ENCODE data around the gene ASXL1.

The ASXL1 gene

DNA sequence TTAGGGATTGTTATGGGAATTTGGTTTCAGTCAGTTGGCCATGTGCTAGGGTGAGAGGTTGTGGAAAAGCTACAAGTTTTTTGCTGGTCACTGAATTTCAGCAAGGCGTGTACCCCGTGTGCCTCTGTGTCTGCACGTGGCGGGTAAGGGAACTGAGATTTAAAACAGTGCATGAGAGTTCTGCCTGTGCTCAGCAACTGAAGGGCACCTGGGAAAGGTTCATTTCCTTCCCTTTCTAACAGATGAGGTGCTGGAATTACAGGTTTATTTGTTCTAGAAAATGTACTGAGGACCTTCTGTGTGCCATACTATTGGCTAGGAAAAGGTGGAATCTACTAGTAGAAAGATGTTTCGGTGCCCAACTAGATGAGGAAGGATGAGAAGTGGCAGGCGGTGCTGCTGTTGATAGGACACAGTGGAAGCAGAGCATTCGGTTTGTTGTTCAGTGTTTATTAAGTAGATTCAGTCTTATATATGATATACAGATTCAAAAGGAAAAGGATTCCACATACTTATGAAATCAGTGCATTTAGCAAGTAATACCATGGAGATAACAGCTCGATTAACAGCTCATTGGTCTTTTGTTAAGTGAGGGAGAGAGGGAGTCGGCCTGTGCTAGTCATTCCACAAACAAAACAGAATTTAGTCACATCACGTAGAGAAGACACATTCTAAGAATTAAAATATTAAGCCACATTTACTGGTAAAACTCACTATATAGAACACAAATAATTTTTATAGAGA, 84.7 kb downstream of the ASXL1 start:
- DNase-seq, result no peak

DNA sequence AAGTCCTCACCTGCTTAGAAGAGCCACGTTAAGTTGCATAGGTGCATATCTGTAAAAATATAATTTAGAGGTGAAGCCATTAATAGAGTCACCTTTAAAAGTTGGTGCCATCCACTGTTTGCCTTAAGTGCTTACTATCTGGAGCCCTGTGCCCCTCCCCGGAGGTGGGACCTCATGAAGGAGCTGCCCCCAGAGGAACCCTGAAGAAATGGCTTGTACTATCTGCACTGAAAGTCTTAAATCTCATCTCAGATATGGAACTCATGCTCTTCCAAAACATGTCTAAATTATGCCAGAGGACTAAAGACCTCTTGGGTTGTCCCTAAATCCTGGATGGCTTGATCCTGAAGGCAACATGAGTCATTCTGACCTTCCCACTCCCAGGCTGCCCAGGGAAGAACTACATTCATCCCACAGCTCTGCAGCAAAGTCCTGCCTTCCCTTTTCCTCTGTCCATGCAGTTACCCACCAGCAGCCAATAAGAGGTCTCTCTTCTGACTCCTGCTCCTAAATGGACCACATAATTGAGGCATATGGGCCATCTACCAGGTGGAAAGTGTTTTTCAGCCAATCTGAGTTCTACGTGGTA, 85.3 kb downstream of the ASXL1 start:
- no peak for DNase-seq

- no peak for DNase-seq
These were observed 86.5 kb downstream of the ASXL1 start for GRCh38 chr20:32444474-32445220.

- no peak for DNase-seq
These were observed 87.6 kb downstream of the ASXL1 start for GRCh38 chr20:32445539-32446273.

DNA sequence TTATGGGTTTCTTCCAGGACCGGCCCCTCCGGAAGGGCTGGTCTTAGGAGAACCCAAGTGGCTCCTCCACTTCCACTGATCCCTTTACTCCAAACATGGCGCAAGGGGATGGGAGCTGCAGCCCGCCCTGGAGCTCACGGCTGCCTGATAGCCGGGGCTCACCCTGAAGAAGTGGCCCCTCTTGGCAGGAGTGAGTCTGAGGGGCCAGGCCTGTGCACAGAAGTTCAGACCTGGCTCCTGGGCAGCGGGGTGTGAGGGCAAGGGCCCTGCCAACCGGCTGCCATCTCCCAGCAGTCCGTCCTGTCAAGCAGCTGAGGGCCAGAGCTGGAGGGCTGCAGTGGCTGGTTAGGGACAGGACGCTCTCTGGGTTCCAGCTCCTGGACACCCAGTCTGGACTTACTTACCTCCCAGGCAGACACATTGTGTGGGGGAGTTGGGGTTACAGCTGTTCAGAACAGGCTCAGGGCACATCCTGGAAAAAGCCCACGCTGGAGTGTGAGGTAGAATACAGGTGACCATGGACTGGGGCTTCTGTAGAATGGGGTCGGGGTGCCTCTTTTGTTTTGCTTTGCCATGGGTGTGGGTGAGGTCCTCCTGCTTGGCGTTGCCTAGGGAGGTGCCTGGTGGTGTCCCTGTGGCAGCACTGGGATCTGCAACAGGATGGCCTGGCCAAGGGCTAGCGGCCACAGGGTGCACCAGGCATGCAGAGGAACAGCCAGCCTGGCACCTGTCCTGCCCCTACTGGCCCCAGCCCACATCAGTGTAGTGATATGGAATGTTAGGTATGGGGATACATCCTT, 88.4 kb downstream of the ASXL1 start:
- DNase-seq, result no peak

- DNase-seq, result no peak
These were observed 89.3 kb downstream of the ASXL1 start for GRCh38 chr20:32447136-32448027.

DNA sequence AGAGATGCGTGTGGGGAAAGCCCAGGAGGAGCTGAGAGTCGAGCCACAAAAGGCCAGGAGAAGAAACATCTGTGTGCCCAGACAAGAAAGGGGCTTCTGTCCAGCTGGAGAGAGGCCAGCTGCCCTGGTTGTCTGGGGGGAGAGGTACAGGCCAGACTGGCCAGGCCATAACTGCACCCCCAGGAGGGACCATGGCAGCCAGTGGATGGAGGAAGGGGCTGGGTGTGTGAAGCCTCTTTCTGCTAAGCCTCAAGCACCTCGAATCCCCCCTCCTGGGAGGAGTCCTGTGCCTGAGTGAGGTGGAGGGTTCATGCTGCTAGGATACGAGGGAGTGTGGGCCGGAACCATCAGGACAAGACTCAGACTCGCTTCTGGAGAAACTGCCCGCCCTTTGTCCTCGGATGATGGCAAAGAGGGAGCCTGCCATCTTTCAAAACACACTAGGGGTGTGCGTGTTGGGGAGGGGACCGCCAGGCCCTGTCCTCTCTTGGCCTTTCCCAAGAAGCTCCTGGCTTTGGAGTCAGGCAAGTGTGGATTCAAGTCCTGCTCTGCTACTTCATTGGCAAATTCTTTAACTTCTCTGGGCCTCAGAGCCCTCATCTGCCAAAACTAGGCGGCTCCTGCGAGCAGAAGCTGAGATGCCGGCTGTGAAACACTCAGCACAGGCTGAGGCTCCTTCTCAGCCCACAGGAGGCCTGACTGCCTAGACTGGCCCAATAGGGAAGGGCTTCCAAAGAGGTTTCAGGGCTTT, 90.3 kb downstream of the ASXL1 start:
- no peak for DNase-seq

DNA sequence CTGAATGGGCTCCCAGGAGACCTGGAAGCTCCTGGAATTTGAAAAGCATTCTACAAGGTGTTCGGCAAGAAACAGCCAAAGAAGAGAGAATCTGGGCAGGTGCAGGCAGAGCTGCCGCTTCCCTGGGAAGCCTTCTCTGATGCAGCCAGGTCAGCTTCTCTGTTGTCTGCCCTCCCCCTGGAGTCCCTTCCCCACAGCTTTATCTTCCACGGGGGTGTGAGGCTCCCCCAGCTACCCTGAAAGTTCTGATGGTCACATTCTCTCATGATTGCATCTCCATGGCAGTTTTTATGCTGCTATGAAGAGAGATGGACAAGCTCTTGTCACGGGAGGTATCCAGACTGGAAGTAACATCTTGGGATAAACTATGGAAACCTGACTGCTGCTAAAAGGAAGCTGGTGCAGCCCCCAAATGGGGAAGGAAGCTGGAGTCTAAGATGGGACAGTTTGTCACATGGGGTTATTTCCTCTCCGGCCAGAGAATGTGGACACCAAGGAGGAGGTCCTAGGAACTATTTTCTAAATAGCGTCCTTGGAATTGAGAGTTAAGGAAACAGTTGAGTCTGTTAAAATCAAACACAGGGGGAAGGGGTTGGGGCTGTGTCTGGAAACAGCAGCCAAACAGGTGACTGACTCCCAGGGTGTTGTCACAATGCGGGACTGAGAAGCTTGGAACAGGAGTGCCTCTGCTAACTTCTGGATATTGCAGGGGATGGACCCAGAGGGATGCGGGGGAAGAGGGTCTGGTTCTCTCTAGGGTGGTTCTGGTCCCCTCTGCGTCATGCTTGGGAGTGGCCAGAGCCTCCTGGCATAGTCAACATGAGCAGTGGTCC, 91.1 kb downstream of the ASXL1 start:
- no peak for DNase-seq

DNA sequence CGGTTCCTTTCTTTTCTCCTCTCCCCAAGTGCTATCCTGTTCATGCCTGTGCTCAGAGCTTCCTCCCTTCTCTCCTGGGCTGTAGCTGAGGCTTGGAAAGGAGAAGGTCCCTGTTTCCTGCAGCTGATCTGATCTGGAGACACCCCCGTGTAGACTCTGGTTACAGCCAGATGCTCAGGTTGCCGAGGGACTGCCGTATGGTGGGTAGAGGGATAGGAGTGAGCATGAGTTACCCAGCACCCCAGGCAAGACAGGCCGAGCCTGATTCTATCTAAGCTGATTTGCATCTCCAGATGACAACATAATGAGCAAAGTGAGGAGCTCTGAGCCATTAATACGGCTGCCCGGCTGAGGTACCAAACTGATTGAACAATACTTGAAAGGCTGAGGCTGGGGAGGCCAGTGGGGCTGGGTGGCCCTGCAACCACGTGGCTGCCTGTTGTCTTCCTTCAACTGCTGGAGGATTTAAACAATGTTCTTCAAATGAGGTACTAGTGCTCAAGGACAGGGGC, 91.8 kb downstream of the ASXL1 start:
- DNase-seq, result no peak

- DNase-seq, result no peak
These were observed 92.4 kb downstream of the ASXL1 start for GRCh38 chr20:32450484-32451061.

DNA sequence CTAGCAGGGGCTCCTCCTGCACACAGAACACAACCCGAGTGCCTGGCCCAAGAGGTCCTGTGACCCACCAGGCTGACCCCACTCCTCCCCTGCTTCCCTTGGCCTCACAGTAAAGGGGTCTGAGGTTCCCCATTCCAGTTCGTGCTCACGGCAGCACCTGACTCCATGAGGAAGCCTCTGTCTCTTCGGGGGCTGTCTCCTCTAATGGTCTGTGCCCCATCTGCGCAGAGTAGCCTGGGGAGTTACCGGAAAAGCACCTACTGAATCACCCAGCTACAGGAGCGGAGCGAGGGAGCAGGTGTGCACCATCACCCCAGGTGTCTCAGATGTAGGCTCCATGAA, 93.2 kb downstream of the ASXL1 start:
- DNase-seq, result no peak

- no peak for DNase-seq
These were observed 93.7 kb downstream of the ASXL1 start for GRCh38 chr20:32451682-32452461.

DNA sequence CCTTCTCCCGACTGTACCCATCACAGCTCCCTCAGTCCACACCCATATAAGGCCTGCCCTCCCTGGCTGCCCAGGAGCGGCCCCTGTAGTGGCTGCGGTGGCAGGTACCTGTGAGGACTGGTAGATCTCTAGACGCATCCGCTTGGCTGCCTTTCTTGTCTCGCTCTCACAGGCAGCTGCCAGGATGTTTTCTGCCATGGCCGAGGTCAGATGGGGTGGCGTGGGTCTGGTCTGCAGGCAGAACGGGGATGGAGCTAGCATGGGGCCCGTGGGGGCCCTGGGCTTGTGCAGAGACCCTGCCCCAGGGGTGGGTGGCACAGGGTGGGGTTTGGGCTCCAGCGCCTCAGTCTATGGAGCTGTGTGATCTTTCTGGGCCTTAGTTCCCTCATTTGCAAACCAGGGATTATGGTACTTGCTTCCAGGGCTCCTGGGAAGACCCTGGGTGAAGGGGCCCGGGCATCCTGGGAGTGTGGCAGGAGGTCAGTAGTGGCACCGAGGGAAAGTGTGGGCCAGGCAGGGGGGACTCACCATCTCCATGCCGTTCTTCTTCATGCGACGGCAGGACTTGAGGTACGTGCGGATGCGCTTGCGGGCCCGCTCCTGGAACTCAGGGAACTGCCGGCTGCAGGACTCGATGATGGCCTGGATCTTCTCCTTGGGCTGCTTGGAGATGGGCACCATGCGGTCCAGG, 94.8 kb downstream of the ASXL1 start:
- DNase-seq, result no peak

DNA sequence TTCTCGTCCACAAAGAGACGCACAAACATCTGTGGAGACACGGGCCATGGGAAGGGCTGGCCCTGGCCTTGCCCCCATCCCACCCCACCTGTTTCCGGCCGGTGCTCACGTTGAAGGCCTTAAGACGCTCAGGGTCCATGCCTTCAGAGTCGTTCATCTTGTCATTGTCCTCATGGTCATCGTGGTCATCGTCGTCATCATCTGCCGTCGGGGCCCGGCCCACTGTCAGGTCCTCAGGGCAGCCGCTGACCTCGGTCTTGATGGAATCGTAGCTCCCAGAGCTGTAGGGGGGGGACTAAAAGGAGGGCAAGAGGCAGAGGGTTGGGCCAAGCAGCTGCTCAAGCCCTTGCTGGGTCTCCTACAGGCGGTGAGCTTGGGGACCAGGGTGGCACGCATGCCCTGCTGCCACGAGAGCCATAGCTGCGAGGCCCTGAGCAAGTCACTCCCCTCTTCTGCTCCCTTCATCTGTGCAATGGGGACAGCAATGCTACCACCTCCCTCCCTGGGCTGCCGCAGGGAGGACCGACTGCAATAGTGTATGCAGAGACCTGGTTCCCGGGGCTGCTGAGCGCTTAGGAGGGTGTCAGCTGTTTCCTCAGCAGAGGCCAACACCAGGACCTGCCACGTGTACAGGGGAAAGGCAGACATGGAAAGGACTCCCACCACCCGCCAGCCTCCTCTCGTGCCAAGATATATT, 95.5 kb downstream of the ASXL1 start:
- no peak for DNase-seq

GRCh38 chr20:32454164-32455145, 96.3 kb downstream of the ASXL1 start:
- DNase-seq, result no peak

Measured in activated CD4-positive, alpha-beta T cell treated with anti-CD3 and anti-CD28 coated beads, Interleukin-10, Interleukin-2, amounts not matched to agents 100 ng/mL and 50 ng/mL, durations not matched to agents 16 hours and 8 hours (primary cell).